ENCODE results near the gene GMPR2. TPM values are rescaled to one million over a fixed set of nuclear protein-coding genes. Genes with fewer than 3 reads are reported as not detected.
"Not testable (repeated sequence)": the region's sequence is repeated elsewhere in the genome, so short reads cannot be mapped to it uniquely, and the experiment has no call there.

The GMPR2 gene
- total RNA-seq, 2 donors from 2014 or later = 34.4 to 42.0 TPM

DNA sequence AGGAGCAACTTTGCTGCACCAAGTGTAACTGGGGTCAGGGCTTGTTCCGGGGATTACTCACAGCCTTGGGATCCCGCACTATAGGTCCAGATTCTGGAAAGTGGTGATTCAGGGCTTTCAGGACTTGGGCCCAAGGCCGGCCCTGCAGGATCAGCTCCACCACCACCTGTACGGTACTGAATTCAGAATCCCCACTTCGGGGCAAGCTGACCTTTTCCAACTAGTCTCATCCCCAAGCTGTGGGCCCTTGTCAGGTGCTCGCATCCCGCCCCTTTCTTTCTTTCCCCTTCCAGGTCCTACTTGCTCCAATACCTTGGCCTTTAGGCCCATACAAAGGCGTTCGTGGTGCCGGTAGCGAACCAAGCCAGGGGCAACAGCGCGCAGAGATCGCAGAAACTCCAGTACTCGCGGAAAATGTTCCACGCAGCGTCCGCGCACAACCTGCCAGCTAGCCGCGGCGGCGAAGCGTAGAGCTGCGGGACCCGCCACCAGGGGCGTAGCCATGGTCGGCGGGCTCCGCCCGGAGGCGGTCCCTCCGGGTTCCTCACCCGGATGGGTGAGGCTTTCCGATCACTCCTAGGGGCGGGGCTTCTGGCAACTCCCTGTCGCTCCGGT, 9.2 kb downstream of the GMPR2 start:
- intact Hi-C loops (cut with DNase I) = loop anchor here in 1 of 2 donors (2.0 kb wide), 1 partner anchor 55 kb away; no protein-coding TSS in a partner anchor
- peak; percentile 97 for DNase-seq (ENCODE audit: low spot score)

GRCh38 chr14:24243336-24243836, 10.7 kb downstream of the GMPR2 start:
- intact Hi-C loops (cut with DNase I) = loop anchor here in 1 of 2 donors (2.0 kb wide), 1 partner anchor 53 kb away; no protein-coding TSS in a partner anchor
- DNase-seq (ENCODE audit: low spot score) = no peak

DNA sequence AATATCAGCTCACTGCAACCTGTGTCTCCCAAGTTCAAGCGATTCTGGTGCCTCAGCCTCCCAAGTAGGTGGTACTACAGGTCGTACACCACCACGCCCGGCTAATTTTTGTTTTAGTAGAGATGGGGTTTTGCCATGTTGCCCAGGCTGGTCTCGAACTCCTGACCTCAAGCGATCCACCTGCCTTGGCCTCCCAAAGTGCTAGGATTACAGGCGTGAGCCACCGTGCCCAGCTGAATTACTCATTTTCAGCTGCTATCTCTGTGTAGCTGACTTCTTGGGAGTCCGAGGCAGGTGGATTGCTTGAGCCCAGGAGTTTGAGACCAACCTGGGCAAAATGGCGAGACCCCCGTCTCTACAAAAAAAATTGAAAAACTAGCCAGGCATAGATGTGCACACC, 12.6 kb downstream of the GMPR2 start:
- intact Hi-C loops (cut with DNase I); DNase-seq (ENCODE audit: low spot score): not testable (repeated sequence)

GRCh38 chr14:24246765-24247212, 14.1 kb downstream of the GMPR2 start:
- intact Hi-C loops (cut with DNase I) = no loop called here

DNA sequence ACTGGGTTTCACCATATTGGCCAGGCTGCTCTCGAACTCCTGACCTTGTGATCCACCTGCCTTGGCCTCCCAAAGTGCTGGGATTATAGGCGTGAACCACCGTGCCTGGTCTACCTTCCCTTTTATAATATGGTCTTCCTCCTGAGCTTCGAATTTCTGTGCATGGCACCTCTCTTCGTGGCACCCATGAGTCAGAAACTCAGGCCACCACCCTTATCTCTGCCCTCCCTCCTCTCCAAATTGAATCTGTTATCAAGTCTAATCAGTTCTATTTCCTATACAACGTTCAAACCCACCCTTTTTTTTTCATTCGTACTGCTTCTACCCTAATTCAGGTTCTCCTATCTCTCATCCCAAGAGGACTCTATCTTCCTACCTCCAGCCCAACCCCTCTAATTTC, 14.7 kb downstream of the GMPR2 start:
- no peak for DNase-seq (ENCODE audit: low spot score)
- intact Hi-C loops (cut with DNase I) = no loop called here

More at GRCh38 chr14:24246765-24247212, 14.1 kb downstream of the GMPR2 start:
- no peak for DNase-seq (ENCODE audit: low spot score)

DNA sequence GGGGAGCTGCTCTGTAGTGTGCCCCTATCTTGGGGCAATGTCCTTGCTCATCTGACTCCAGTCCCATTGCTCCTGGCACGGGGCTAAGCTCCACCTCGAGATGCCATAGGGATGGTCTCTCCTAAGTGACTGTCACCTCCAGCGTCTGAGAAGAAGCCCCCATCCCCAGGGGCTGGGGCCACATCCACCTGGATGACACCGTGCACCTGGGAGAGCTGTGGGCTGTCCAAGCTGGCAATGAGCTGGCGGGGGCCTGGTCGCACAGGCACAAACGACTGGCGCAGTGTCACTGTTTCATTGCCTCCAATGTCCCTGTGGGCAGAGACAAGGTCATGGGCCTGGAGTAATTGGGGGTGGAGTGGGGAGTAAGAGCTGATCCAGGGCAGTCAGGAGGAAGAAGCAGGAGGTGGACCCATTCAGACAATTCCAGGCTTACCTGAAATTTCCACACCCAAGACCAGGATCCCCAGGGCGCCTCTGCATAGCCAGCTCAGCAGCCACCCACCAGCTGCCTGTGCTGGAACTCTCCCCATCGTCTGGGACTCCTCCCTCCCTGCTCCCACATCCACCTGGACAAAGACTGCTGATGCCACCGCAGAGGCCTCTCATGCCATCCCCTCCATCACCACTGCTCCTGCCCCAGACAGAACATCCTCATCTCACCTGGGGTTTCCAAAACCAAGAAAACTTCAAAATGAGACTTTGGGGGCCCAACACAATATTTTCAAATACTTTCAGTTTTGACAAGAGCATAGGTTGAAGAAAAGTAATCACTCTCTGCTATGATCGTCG, 16.7 kb downstream of the GMPR2 start:
- intact Hi-C loops (cut with DNase I) = loop anchor here in 1 of 2 donors (10.0 kb wide), 1 partner anchor 55 kb away; the partner anchor contains the start of gene CIDEB
- no peak for DNase-seq (ENCODE audit: low spot score)

- DNase-seq (ENCODE audit: low spot score) = peak; percentile 18
- intact Hi-C loops (cut with DNase I) = loop anchor here in 1 of 2 donors (10.0 kb wide), 1 partner anchor 54 kb away; the partner anchor contains the start of gene CIDEB
Measured at GRCh38 chr14:24250354-24250753, 17.6 kb downstream of the GMPR2 start.

DNA sequence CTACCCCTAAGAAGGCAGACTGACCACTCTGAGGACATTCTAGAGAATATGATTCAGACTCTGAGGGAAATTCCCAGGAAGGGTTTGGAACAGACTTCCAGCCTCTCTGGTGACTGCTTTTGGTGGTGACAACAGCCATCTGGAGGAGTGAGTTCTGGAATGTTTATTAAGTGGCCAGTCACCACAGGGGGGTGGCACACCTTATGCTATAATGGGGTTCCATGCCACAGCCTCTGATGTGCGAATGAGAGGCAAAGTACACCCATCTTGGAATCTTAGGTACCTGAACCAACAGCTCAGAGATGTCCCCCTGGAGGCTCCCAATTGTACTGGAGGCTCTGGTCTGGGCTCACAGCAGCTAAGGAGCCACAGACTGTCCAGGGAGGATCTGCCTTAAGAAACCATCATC, 19.2 kb downstream of the GMPR2 start:
- DNase-seq (ENCODE audit: low spot score) = no peak
- intact Hi-C loops (cut with DNase I) = loop anchor here in 1 of 2 donors (10.0 kb wide), 1 partner anchor 53 kb away; the partner anchor contains the start of gene CIDEB

GRCh38 chr14:24252289-24253124, 19.8 kb downstream of the GMPR2 start:
- peak; percentile 50 for DNase-seq (ENCODE audit: low spot score)
- intact Hi-C loops (cut with DNase I) = loop anchor here in 1 of 2 donors (10.0 kb wide), 1 partner anchor 52 kb away; the partner anchor contains the start of gene CIDEB

GRCh38 chr14:24253936-24254335, 21.2 kb downstream of the GMPR2 start:
- peak; percentile 78 for DNase-seq (ENCODE audit: low spot score)
- intact Hi-C loops (cut with DNase I) = loop anchor here in 1 of 2 donors (10.0 kb wide), 1 partner anchor 51 kb away; the partner anchor contains the start of gene CIDEB

GRCh38 chr14:24254630-24255392, 22.1 kb downstream of the GMPR2 start:
- intact Hi-C loops (cut with DNase I) = loop anchor here in 1 of 2 donors (10.0 kb wide), 1 partner anchor 50 kb away; the partner anchor contains the start of gene CIDEB
- peak; percentile 49 for DNase-seq (ENCODE audit: low spot score)

DNA sequence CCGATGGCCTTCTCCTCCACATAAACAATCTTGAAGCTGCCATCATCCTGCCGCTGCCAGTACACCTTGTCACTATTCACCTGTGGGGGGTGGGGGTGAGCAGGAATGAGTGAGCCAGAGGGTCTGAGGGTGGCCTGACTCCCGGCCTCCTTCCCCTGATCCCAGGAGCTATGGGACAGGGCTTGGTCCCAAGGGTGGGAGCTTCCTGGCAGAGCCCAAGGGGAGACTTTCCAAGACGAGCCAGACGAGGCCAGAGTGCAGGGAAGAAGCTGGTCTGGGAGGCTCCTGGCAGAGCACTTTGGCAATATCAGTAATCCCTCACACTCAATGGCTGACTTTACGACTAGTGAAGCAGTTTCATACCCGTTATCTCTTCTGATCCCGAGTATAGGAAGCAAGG, 22.7 kb downstream of the GMPR2 start:
- intact Hi-C loops (cut with DNase I) = loop anchor here in 1 of 2 donors (10.0 kb wide), 1 partner anchor 49 kb away; the partner anchor contains the start of gene CIDEB
- peak; percentile 60 for DNase-seq (ENCODE audit: low spot score)

- peak; percentile 68 for DNase-seq (ENCODE audit: low spot score)
- intact Hi-C loops (cut with DNase I) = loop anchor here in 1 of 2 donors (10.0 kb wide), 1 partner anchor 49 kb away; the partner anchor contains the start of gene CIDEB
Measured at GRCh38 chr14:24255931-24256711, 23.4 kb downstream of the GMPR2 start.

DNA sequence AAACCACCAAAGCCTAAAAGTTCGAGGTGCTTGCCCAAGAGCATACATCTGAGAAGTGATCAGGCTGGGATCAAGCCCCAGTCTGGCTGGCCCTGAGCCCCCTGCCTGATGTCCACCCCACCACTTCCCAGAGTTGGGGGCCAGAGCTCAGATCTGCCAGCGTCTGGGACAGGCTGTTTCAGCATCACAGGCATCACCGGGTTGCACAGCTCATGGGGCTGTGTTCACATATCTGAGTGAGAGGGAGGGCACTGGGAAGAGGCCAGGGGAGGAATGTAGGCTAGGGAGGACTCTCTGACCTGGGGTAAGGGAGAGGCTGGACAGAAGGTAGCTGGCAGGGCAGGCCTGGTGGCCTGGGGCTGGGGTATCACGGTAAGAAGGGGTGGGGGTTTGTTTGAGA, 24.2 kb downstream of the GMPR2 start:
- DNase-seq (ENCODE audit: low spot score) = peak; percentile 60
- intact Hi-C loops (cut with DNase I) = loop anchor here in 1 of 2 donors (10.0 kb wide), 1 partner anchor 48 kb away; the partner anchor contains the start of gene CIDEB

DNA sequence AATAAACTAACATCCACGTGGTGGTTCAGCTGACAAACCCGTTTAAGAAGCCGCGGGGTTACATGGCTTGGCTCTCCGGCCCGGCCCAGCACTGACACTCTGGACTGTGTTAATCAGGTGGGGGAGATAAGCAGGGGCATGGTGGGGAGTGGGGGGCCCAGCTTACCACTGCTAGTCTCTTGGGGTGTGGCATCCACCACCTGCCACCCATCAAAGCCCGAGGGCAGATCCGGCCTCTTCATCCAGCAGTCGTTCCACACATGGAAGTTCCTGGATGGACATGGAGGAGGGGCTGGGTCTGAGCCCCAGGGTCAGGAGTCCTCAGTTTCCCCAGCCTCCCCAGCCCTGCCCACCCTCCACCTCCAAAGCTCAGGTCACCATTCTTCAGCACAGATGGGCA, 25.4 kb downstream of the GMPR2 start:
- intact Hi-C loops (cut with DNase I) = loop anchor here in 1 of 2 donors (10.0 kb wide), 1 partner anchor 47 kb away; the partner anchor contains the start of gene CIDEB
- peak; percentile 74 for DNase-seq (ENCODE audit: low spot score)

DNA sequence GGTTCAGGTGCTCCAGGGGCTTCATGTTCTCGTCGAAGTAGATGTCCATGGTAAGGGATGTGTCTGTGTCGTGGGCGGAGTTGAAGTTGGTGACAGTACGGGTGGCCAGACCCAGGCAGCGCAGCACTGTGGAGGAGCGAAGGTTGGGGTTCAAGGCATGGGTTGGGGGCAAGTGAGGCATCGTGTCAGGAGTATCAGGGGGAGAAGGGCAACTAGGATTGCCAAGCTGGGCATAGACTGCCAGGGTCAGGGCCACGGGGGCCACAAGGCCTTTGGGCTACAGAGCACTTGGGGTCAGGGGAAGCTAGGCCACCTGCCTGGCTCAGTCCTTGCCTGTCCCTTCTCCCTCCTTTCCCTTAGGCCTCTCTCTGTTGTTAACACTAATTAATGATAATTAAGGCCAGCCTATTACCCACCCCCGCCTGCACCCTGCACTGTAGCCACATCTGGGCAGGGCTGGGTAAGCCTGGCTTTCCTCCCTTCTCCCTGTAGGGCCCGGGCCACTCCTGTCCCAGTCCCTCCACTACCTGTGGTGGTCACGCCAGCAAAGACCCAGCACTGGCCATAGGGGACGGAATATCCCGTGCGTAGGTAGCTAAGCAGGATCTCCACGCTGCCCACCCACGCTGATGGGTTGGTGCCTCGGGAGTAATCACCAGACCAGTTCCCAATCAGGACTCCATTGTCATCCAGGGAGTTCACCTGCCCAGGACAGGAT, 26.0 kb downstream of the GMPR2 start:
- DNase-seq (ENCODE audit: low spot score) = peak; percentile 67

More for the DNA sequence above, 26.0 kb downstream of the GMPR2 start:
- intact Hi-C loops (cut with DNase I) = loop anchor here in 1 of 2 donors (10.0 kb wide), 1 partner anchor 46 kb away; the partner anchor contains the start of gene CIDEB

Measured in posterior vena cava (tissue), 2 donors.